GM12801 (cell line): ENCODE results near the gene FOXD1.

Experiments used
- TF ChIP-seq, protein P1 (sequence below): IDR thresholded peaks from one replicate; pipeline ENCODE4 v1.5.1; 2011; ENCODE audit warnings: control low read depth; ENCODE audit not compliant: insufficient read length; ENCODE audit errors: extremely low read depth

FOXD1 gene

GRCh38 chr5:73399775-73400174, 48.8 kb downstream of the FOXD1 start:
- TF ChIP-seq, protein P1, sequence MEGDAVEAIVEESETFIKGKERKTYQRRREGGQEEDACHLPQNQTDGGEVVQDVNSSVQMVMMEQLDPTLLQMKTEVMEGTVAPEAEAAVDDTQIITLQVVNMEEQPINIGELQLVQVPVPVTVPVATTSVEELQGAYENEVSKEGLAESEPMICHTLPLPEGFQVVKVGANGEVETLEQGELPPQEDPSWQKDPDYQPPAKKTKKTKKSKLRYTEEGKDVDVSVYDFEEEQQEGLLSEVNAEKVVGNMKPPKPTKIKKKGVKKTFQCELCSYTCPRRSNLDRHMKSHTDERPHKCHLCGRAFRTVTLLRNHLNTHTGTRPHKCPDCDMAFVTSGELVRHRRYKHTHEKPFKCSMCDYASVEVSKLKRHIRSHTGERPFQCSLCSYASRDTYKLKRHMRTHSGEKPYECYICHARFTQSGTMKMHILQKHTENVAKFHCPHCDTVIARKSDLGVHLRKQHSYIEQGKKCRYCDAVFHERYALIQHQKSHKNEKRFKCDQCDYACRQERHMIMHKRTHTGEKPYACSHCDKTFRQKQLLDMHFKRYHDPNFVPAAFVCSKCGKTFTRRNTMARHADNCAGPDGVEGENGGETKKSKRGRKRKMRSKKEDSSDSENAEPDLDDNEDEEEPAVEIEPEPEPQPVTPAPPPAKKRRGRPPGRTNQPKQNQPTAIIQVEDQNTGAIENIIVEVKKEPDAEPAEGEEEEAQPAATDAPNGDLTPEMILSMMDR = no peak
